ENCODE measurements around the gene NFKB1. TPM values are rescaled to one million over a fixed set of nuclear protein-coding genes. Genes with fewer than 3 reads are reported as not detected.

The NFKB1 gene
- polyA plus RNA-seq, 1 donor from 2014 or later: 8.6 TPM

DNA sequence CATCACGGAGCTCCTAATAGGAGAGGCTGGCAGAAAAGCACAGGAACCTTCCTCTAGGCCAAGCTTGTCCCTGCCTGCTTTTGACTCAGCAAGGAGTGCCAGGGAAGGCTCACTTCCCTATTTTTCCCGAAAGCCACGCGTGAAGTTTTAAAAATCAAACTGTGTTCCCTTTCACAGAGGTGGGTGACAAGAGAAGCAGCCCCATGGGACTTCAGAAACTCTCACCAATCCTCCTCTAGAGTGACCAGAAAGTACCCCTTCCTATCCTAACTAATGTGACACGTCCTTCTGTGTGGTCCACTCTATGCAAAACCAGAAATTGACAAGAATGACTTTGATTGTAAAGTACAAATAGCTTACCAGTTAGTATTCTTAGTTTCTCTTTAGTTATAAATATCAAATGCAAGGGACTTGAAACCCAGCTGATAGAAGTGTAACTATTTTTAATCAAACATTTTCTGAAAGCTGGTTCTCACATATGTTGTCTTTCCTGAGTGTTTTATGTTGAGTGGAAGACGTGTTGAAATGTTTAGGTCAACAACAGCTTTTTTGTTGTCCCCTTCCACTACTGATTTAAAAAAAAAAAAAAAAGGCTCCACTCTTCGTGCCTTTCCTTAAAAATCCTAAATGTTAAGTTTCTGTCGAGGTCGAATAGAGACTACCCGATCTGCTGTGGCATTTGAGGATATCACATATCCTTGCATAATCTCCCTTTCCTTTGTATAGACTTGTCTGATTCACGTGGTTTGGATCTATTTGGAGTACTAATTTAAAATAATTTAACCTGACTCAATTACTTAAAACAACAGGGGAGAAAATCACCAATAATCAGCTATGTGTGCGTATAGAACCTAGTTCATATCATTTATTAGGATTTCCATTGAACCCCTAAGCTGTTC is 42.1 kb downstream of the NFKB1 start:
- H3K79me2 ChIP-seq (replicated peaks; ENCODE audit: insufficient read depth, low read length): no peaks in the 10 kb centered on the region
- H2AFZ ChIP-seq (ENCODE audit: low read depth, low read length): no peak overlapping the region
- no peaks in the 10 kb centered on the region for H3K27me3 ChIP-seq (ENCODE audit: insufficient read depth, low read depth, low read length)
- no peaks in the 10 kb centered on the region for H3K36me3 ChIP-seq (ENCODE audit: insufficient read depth, low read length)
- H3K27ac ChIP-seq (ENCODE audit: low read length): no peak overlapping the region
- TF ChIP-seq RAD21 (conservative IDR thresholded peaks at IDR 0.05): no peak
- no peak for TF ChIP-seq POLR2AphosphoS5 (IDR thresholded peaks at IDR 0.05)
- no peak for TF ChIP-seq SMC3 (conservative IDR thresholded peaks at IDR 0.05; ENCODE audit: poor library complexity)
- TF ChIP-seq EP300 (conservative IDR thresholded peaks at IDR 0.05; ENCODE audit: poor library complexity, severe bottlenecking): no peak
- no peak for TF ChIP-seq MXI1 (conservative IDR thresholded peaks at IDR 0.05; ENCODE audit: poor library complexity, severe bottlenecking)
- TF ChIP-seq TAF1 (IDR thresholded peaks at IDR 0.05; ENCODE audit: low read depth): no peak
- TF ChIP-seq CTCF (IDR thresholded peaks at IDR 0.05; ENCODE audit: poor library complexity, severe bottlenecking): no peak
- TF ChIP-seq EZH2 (IDR thresholded peaks at IDR 0.05; ENCODE audit: borderline replicate concordance, insufficient read depth, low read length, poor library complexity, severe bottlenecking): no peak
- TF ChIP-seq REST (IDR thresholded peaks at IDR 0.05; ENCODE audit: borderline replicate concordance): no peak
- no peaks in the 10 kb centered on the region for H3K9me2 ChIP-seq (ENCODE audit: insufficient read depth, low read length)
- H4K20me1 ChIP-seq (ENCODE audit: insufficient read depth): no peaks in the 10 kb centered on the region
- H3F3A ChIP-seq (ENCODE audit: insufficient read depth, low read length, poor library complexity, severe bottlenecking): no peaks in the 10 kb centered on the region
- no peak overlapping the region for H3K9ac ChIP-seq (ENCODE audit: low read length)
- no peak overlapping the region for H3K4me3 ChIP-seq (ENCODE audit: low read length)
- H3K4me2 ChIP-seq (ENCODE audit: low read length): no peak overlapping the region
- no peaks in the 10 kb centered on the region for H3K9me3 ChIP-seq (ENCODE audit: low read length)

GRCh38 chr4:102546635-102547034 is 45.5 kb downstream of the NFKB1 start:
- Histone ChIP-seq H3K27ac (ENCODE audit: low read length) (no peak overlapping the region), H4K20me1 (ENCODE audit: insufficient read depth) (no peaks in the 10 kb centered on the region), H3K4me3 (ENCODE audit: low read length) (no peak overlapping the region), H3K9ac (ENCODE audit: low read length) (no peak overlapping the region), H3K27me3 (ENCODE audit: insufficient read depth, low read depth, low read length) (no peaks in the 10 kb centered on the region), H3K36me3 (ENCODE audit: insufficient read depth, low read length) (no peaks in the 10 kb centered on the region), H3K9me2 (ENCODE audit: insufficient read depth, low read length) (no peaks in the 10 kb centered on the region), H2AFZ (ENCODE audit: low read depth, low read length) (no peak overlapping the region), H3K9me3 (ENCODE audit: low read length) (no peaks in the 10 kb centered on the region), H3K4me2 (ENCODE audit: low read length) (no peak overlapping the region), H3F3A (ENCODE audit: insufficient read depth, low read length, poor library complexity, severe bottlenecking) (no peaks in the 10 kb centered on the region), H3K79me2 (replicated peaks; ENCODE audit: insufficient read depth, low read length) (no peaks in the 10 kb centered on the region)
- TF ChIP-seq SMC3 (conservative IDR thresholded peaks at IDR 0.05; ENCODE audit: poor library complexity): no peak
- no peak for TF ChIP-seq EP300 (conservative IDR thresholded peaks at IDR 0.05; ENCODE audit: poor library complexity, severe bottlenecking)
- TF ChIP-seq EZH2 (IDR thresholded peaks at IDR 0.05; ENCODE audit: borderline replicate concordance, insufficient read depth, low read length, poor library complexity, severe bottlenecking): no peak
- TF ChIP-seq MXI1 (conservative IDR thresholded peaks at IDR 0.05; ENCODE audit: poor library complexity, severe bottlenecking): no peak
- TF ChIP-seq RAD21 (conservative IDR thresholded peaks at IDR 0.05): no peak
- TF ChIP-seq TAF1 (IDR thresholded peaks at IDR 0.05; ENCODE audit: low read depth): no peak
- no peak for TF ChIP-seq CTCF (IDR thresholded peaks at IDR 0.05; ENCODE audit: poor library complexity, severe bottlenecking)
- TF ChIP-seq POLR2AphosphoS5 (IDR thresholded peaks at IDR 0.05): no peak
- no peak for TF ChIP-seq REST (IDR thresholded peaks at IDR 0.05; ENCODE audit: borderline replicate concordance)
